Body of pancreas (tissue), 4 donors: ENCODE results near the gene KIAA1217.

Experiments
- CTCF ChIP-seq, 7 experiments: fragments of 450-650 bp in 4 of 7; fragments of 200-600 bp in 3 of 7; sonication (generic) in 3 of 7; IDR thresholded peaks; one replicate each; pipeline ENCODE4 v1.5.1; 2016 to 2019; ENCODE audit warnings: antibody characterized with exemption in 7 of 7
- POLR2A ChIP-seq, 3 donors: fragments of 450-650 bp; IDR thresholded peaks; one replicate each; pipeline ENCODE4 v1.6.1; 2016; ENCODE audit warnings: antibody characterized with exemption in 3 of 3, mild to moderate bottlenecking in 2 of 3

- TF ChIP-seq CTCF (IDR thresholded peaks at IDR 0.05) (no peak), POLR2A (IDR thresholded peaks at IDR 0.05) (no peak)
Observed at GRCh38 chr10:24495666-24496460, 286.9 kb downstream of the KIAA1217 start.
